HL-60 (cell line): ENCODE measurements around the gene DOHH.

ENCODE experiments used
- DNase-seq, 2 experiments: peaks; one replicate each; pipeline ENCODE4 v3.0.0-alpha.2; 2010 to 2020; ENCODE audit warnings: low read depth in 1 of 2, low spot score in 1 of 2
- H3K27ac ChIP-seq: fragments of 250-450 bp; sonication (Bioruptor Pico); replicated peaks from 2 replicates; pipeline ENCODE4 v1.5.1; 2020; ENCODE audit warnings: mild to moderate bottlenecking, moderate library complexity
- H3K27me3 ChIP-seq: fragments of 250-450 bp; sonication (Bioruptor Pico); 2 replicates; pipeline ENCODE4 v1.5.1; 2021; ENCODE audit warnings: mild to moderate bottlenecking, moderate library complexity; ENCODE audit not compliant: insufficient read depth, poor library complexity, severe bottlenecking
- H3K4me3 ChIP-seq: replicated peaks from 2 replicates; pipeline ENCODE4 v1.5.1; 2011; ENCODE audit warnings: mild to moderate bottlenecking, control low read depth, low read length; ENCODE audit not compliant: insufficient read depth
- CTCF ChIP-seq: IDR thresholded peaks from one replicate; pipeline ENCODE4 v1.5.1; 2011; ENCODE audit warnings: low read length, control low read depth, inconsistent platforms; ENCODE audit not compliant: insufficient read depth
- GABPA ChIP-seq: IDR thresholded peaks from 2 replicates; pipeline ENCODE4 v1.6.1; 2012; ENCODE audit warnings: low read depth
- POLR2AphosphoS5 ChIP-seq: IDR thresholded peaks from 2 replicates; pipeline ENCODE4 v1.6.1; 2012; ENCODE audit warnings: low read depth
- SPI1 ChIP-seq: IDR thresholded peaks from 2 replicates; pipeline ENCODE4 v1.6.1; 2012; ENCODE audit warnings: low read depth, mild to moderate bottlenecking, borderline replicate concordance
- TF ChIP-seq, protein P1 (sequence below): IDR thresholded peaks from 2 replicates; pipeline ENCODE4 v1.6.1; 2012; ENCODE audit warnings: low read depth; ENCODE audit not compliant: insufficient replicate concordance

Gene DOHH

DNA sequence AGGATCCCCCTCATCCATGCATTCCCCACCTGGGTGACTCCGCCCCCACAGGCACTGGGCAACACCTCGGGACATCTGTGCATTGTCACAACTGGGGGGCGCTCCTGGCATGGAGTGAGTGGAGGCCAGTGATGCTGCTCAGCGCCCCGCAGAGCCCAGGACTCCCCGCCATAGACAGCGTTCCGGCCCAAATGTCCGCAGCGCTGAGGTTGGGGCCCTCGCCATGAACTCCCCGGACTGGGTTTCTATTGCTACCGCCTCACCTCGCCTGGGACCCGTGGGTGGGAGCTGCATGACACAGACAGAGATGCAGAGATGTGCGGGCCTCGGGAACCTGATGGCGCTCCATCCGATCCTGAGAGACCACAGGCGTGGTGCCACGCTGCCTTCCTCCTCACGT lies 10.3 kb upstream of the DOHH start:
- no peaks in the 10 kb centered on the region for H3K27me3 ChIP-seq
- TF ChIP-seq, protein P1, sequence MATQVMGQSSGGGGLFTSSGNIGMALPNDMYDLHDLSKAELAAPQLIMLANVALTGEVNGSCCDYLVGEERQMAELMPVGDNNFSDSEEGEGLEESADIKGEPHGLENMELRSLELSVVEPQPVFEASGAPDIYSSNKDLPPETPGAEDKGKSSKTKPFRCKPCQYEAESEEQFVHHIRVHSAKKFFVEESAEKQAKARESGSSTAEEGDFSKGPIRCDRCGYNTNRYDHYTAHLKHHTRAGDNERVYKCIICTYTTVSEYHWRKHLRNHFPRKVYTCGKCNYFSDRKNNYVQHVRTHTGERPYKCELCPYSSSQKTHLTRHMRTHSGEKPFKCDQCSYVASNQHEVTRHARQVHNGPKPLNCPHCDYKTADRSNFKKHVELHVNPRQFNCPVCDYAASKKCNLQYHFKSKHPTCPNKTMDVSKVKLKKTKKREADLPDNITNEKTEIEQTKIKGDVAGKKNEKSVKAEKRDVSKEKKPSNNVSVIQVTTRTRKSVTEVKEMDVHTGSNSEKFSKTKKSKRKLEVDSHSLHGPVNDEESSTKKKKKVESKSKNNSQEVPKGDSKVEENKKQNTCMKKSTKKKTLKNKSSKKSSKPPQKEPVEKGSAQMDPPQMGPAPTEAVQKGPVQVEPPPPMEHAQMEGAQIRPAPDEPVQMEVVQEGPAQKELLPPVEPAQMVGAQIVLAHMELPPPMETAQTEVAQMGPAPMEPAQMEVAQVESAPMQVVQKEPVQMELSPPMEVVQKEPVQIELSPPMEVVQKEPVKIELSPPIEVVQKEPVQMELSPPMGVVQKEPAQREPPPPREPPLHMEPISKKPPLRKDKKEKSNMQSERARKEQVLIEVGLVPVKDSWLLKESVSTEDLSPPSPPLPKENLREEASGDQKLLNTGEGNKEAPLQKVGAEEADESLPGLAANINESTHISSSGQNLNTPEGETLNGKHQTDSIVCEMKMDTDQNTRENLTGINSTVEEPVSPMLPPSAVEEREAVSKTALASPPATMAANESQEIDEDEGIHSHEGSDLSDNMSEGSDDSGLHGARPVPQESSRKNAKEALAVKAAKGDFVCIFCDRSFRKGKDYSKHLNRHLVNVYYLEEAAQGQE, result no peak
- TF ChIP-seq SPI1 (no peak), POLR2AphosphoS5 (no peak), GABPA (no peak), CTCF (no peak)
- DNase-seq, result no peak
- no peak overlapping the region for H3K27ac ChIP-seq
- H3K4me3 ChIP-seq, result no peak overlapping the region

GRCh38 chr19:3509566-3509989 lies 9.1 kb upstream of the DOHH start:
- no peak overlapping the region for H3K27ac ChIP-seq
- no peak overlapping the region for H3K4me3 ChIP-seq
- no peak for DNase-seq
- TF ChIP-seq, protein P1, result no peak
- TF ChIP-seq SPI1, result no peak
- no peak for TF ChIP-seq CTCF
- TF ChIP-seq POLR2AphosphoS5, result no peak
- TF ChIP-seq GABPA, result no peak
- H3K27me3 ChIP-seq, result no peaks in the 10 kb centered on the region

DNA sequence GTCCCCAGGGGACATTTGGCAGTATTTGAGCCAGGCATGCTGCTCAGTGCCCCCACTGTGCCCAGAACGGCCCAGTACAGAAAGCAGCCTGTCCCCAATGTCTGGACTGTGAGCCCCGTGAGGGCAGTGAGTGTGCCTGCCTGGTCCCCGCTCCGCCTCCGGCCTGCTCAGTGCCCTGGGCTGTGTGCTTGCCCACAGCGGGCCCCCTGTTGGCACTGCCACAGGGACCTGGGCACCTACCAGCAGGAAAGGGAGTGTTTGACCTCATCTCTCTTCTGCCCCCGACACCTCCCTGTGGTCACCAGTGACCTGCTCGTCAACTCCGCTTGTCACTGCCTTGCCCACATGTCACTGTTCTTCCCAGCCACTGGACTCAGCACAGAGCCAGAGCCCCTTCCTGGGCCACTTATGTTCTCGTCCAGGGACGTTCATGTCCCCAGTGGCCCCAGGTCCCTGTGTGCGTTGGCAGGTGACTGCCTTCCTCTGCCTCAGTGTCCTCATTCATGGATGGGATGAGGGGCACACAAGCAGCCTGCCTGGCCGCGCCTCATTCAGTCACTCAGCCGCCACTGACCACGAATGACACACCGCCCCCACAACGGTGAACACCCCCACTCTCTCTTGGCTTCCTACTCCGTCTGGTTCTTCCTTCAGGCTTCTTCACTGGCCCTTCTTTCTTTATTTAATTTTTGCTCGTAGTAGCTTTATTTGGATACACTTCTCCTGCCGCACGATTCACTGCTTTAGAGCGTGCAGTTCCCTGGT lies 8.5 kb upstream of the DOHH start:
- no peak overlapping the region for H3K27ac ChIP-seq

More for the DNA sequence above, 8.5 kb upstream of the DOHH start:
- no peak for TF ChIP-seq GABPA
- no peak for TF ChIP-seq CTCF
- TF ChIP-seq, protein P1, result no peak
- TF ChIP-seq SPI1, result no peak
- TF ChIP-seq POLR2AphosphoS5, result no peak
- H3K4me3 ChIP-seq, result no peak overlapping the region
- no peaks in the 10 kb centered on the region for H3K27me3 ChIP-seq
- DNase-seq, result no peak
